Activated gamma-delta T cell (primary cell): ENCODE results near the gene C5orf15.
"Not testable (repeated sequence)": the region's sequence is repeated elsewhere in the genome, so short reads cannot be mapped to it uniquely, and the experiment has no call there.

Experiments used
- DNase-seq: peaks from one replicate; lab custom pipeline; 2025; lab: John Stamatoyannopoulos, UW

The C5orf15 gene

GRCh38 chr5:133938039-133938821 is 30.2 kb downstream of the C5orf15 start:
- DNase-seq: no peak

GRCh38 chr5:133937628-133938027 is 30.8 kb downstream of the C5orf15 start:
- DNase-seq: not testable (repeated sequence)

GRCh38 chr5:133936651-133937015 is 31.8 kb downstream of the C5orf15 start:
- DNase-seq: no peak

- not testable (repeated sequence) for DNase-seq
These were observed 32.3 kb downstream of the C5orf15 start for GRCh38 chr5:133935991-133936650.

GRCh38 chr5:133935667-133935940 is 32.8 kb downstream of the C5orf15 start:
- DNase-seq: no peak

GRCh38 chr5:133934822-133935666 is 33.4 kb downstream of the C5orf15 start:
- no peak for DNase-seq

GRCh38 chr5:133934311-133934710 is 34.1 kb downstream of the C5orf15 start:
- no peak for DNase-seq

GRCh38 chr5:133933670-133934295 is 34.6 kb downstream of the C5orf15 start:
- DNase-seq: no peak

- no peak for DNase-seq
These were observed 35.3 kb downstream of the C5orf15 start for GRCh38 chr5:133933169-133933509.

GRCh38 chr5:133932441-133933168 is 35.8 kb downstream of the C5orf15 start:
- DNase-seq: no peak

- no peak for DNase-seq
These were observed 36.9 kb downstream of the C5orf15 start for GRCh38 chr5:133931546-133931945.

- DNase-seq: no peak
These were observed 37.7 kb downstream of the C5orf15 start for GRCh38 chr5:133930813-133931090.

GRCh38 chr5:133930061-133930812 is 38.2 kb downstream of the C5orf15 start:
- DNase-seq: no peak

GRCh38 chr5:133928587-133929393 is 39.6 kb downstream of the C5orf15 start:
- DNase-seq: no peak

- no peak for DNase-seq
These were observed 40.9 kb downstream of the C5orf15 start for GRCh38 chr5:133927300-133928180.

- DNase-seq: no peak
These were observed 41.7 kb downstream of the C5orf15 start for GRCh38 chr5:133926489-133927299.

- DNase-seq: no peak
These were observed 42.4 kb downstream of the C5orf15 start for GRCh38 chr5:133925866-133926488.

- no peak for DNase-seq
These were observed 43.2 kb downstream of the C5orf15 start for GRCh38 chr5:133925269-133925668.
